ENCODE measurements around the gene NPB. TPM values are rescaled to one million over a fixed set of nuclear protein-coding genes. Genes with fewer than 3 reads are reported as not detected.
A peak's percentile ranks its signal among the peaks of the same experiment; 100 is the strongest.

NPB gene
- total and polyA plus RNA-seq, 4 experiments from 2014 or later: 0.61 to 0.79 TPM; not detected in 2

DNA sequence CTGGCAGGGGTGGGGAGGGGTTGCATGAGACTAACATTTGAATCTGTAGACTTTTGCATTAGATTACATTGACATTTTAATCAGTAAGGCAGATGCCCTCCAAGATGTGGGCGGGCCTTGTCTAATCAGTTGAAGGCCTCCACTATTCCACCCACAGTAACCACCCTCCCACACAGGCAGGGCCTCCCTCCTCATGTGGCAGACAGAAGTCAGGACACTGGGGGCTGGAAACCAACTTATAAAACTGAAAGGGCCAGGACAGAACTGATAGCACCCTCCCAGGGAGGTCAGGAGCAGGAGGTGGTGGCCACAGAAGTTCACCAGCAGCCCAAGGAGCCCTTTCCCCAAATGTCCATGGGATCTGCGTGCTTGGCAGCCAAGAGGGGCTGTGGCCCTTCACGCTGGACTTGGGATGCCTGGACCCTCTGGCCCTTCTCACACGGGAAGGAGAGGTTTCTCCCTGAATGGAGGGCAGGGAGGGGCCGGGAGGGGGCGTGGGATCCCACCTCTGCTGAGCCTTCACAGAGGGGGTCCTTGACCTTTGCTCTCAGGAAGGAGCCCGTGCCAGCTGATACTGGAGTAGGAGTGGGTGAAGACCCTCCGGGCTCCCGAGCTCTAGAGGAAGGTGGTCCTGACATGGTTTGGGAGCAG is 30.4 kb downstream of the NPB start:
- Mint-ChIP-seq H3K4me3 (no peak overlapping the region), H3K36me3 (no peaks in the 10 kb centered on the region), H3K27ac (peak overlapping the region in 1 of 7 donors; percentile 64), H3K4me1 (peaks cover 0 to 11% (median 3%) of the 10 kb centered on the region in 4 donors), H3K9me3 (no peaks in the 10 kb centered on the region), H3K27me3 (peaks cover 0 to 9% of the 10 kb centered on the region in 2 donors)
- Histone ChIP-seq H3K27me3 (ENCODE audit: insufficient read depth, low read length) (peaks cover 10% of the 10 kb centered on the region), H3K27ac (ENCODE audit: low read depth, low read length) (no peak overlapping the region), H3K9me3 (ENCODE audit: control insufficient read depth in 1 of 2, low read length in 2 of 2) (no peaks in the 10 kb centered on the region), H3K36me3 (ENCODE audit: insufficient read depth, low read length) (no peaks in the 10 kb centered on the region), H3K4me1 (ENCODE audit: insufficient read depth, low read length) (peaks cover 17% of the 10 kb centered on the region), H3K4me3 (ENCODE audit: low read length in 2 of 2) (no peak overlapping the region)
- DNase-seq: no peak
- ChIA-PET CTCF (ENCODE audit: partially characterized antibody) (no interaction called here), POLR2A (ENCODE audit: partially characterized antibody) (no interaction called here)
- intact Hi-C loops (cut with micrococcal nuclease): no loop called here

GRCh38 chr17:81933178-81933699 is 31.2 kb downstream of the NPB start:
- H3K27me3 Mint-ChIP-seq: peaks cover 0 to 9% of the 10 kb centered on the region in 2 donors
- intact Hi-C loops (cut with micrococcal nuclease): no loop called here
- no peak for DNase-seq
- Histone ChIP-seq H3K4me1 (ENCODE audit: insufficient read depth, low read length) (peaks cover 17% of the 10 kb centered on the region), H3K36me3 (ENCODE audit: insufficient read depth, low read length) (no peaks in the 10 kb centered on the region), H3K4me3 (ENCODE audit: low read length in 2 of 2) (no peak overlapping the region), H3K27ac (ENCODE audit: low read depth, low read length) (no peak overlapping the region), H3K9me3 (ENCODE audit: control insufficient read depth in 1 of 2, low read length in 2 of 2) (no peaks in the 10 kb centered on the region), H3K27me3 (ENCODE audit: insufficient read depth, low read length) (peaks cover 9% of the 10 kb centered on the region)
- CTCF ChIA-PET (ENCODE audit: partially characterized antibody): no interaction called here
- H3K4me3 Mint-ChIP-seq: no peak overlapping the region
- H3K27ac Mint-ChIP-seq: no peak overlapping the region
- no peaks in the 10 kb centered on the region for H3K36me3 Mint-ChIP-seq
- POLR2A ChIA-PET (ENCODE audit: partially characterized antibody): no interaction called here
- peaks cover 0 to 16% (median 3%) of the 10 kb centered on the region in 4 donors for H3K4me1 Mint-ChIP-seq
- no peaks in the 10 kb centered on the region for H3K9me3 Mint-ChIP-seq

- peaks cover 9% of the 10 kb centered on the region for H3K4me1 ChIP-seq (ENCODE audit: insufficient read depth, low read length)
- H3K4me3 ChIP-seq (ENCODE audit: low read length in 2 of 2): no peak overlapping the region
- Mint-ChIP-seq H3K4me1 (peaks cover 0 to 16% (median 3%) of the 10 kb centered on the region in 4 donors), H3K36me3 (no peaks in the 10 kb centered on the region), H3K4me3 (no peak overlapping the region), H3K27me3 (peaks cover 0 to 9% of the 10 kb centered on the region in 2 donors), H3K9me3 (no peaks in the 10 kb centered on the region), H3K27ac (no peak overlapping the region)
- no peak for DNase-seq
- ChIA-PET POLR2A (ENCODE audit: partially characterized antibody) (interaction anchor here (1.3 kb wide), 1 partner anchor 9 kb away, joined by 3 read pairs; no protein-coding TSS in a partner anchor), CTCF (ENCODE audit: partially characterized antibody) (no interaction called here)
- no peaks in the 10 kb centered on the region for H3K36me3 ChIP-seq (ENCODE audit: insufficient read depth, low read length)
- intact Hi-C loops (cut with micrococcal nuclease): no loop called here
- H3K27ac ChIP-seq (ENCODE audit: low read depth, low read length): no peak overlapping the region
- peaks cover under 1% of the 10 kb centered on the region for H3K27me3 ChIP-seq (ENCODE audit: insufficient read depth, low read length)
- no peaks in the 10 kb centered on the region for H3K9me3 ChIP-seq (ENCODE audit: control insufficient read depth in 1 of 2, low read length in 2 of 2)
These were observed 32.2 kb downstream of the NPB start for GRCh38 chr17:81934098-81934757.

DNA sequence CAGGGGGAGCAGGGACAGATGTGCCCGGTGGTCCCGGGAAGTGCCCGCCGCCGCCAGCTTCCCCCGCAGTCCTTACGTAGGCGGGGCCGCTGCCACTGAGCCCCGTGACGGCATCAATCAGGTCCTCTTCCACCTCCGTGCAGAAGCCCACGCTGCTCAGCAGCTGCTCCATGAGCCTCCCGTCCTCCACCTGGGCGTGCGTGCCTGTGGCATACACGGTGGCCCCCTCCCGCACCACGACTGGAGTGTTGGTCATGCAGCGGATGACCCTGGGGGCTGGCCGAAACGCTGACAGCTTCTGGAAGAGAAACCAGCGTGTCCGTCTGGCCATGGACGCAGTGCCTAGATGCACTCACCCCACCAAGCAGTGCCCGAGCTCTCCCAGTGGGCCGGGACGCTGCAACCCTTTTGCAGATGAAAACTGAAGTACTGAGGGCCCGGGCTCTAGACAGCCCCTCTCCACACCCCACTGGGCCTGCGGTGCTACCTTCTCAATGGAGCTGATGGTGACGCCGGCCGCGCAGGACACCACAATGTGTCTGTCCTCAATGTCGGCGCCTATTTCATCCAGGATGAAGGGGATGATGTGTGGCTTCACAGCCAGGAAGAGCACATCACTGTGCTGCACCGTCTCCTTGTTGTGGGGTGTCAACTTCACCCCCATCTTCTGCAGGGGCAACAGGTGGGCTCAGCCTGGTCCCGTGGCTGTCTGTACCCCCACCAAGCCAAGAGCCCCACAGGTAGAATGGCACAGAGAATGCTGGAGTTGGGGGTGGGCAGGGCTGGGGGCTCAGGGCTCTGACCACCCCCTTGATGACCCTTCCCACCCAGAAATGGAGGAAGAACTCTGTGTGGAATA is 33.0 kb downstream of the NPB start:
- no peak for DNase-seq
- Mint-ChIP-seq H3K27me3 (peaks cover 0 to 9% of the 10 kb centered on the region in 2 donors), H3K4me1 (peaks cover 0 to 16% (median 3%) of the 10 kb centered on the region in 4 donors), H3K36me3 (no peaks in the 10 kb centered on the region), H3K27ac (no peak overlapping the region), H3K4me3 (peak overlapping the region in 4 of 8 donors; percentile 29 to 64 (median 52)), H3K9me3 (no peaks in the 10 kb centered on the region)
- H3K27me3 ChIP-seq (ENCODE audit: insufficient read depth, low read length): no peaks in the 10 kb centered on the region
- no peak overlapping the region for H3K27ac ChIP-seq (ENCODE audit: low read depth, low read length)
- H3K9me3 ChIP-seq (ENCODE audit: control insufficient read depth in 1 of 2, low read length in 2 of 2): no peaks in the 10 kb centered on the region
- no peak overlapping the region for H3K4me3 ChIP-seq (ENCODE audit: low read length in 2 of 2)
- intact Hi-C loops (cut with micrococcal nuclease): no loop called here
- peaks cover 9% of the 10 kb centered on the region for H3K4me1 ChIP-seq (ENCODE audit: insufficient read depth, low read length)
- ChIA-PET CTCF (ENCODE audit: partially characterized antibody) (no interaction called here), POLR2A (ENCODE audit: partially characterized antibody) (interaction anchor here (1.3 kb wide), 1 partner anchor 9 kb away, joined by 3 read pairs; no protein-coding TSS in a partner anchor)
- H3K36me3 ChIP-seq (ENCODE audit: insufficient read depth, low read length): no peaks in the 10 kb centered on the region

- Histone ChIP-seq H3K36me3 (ENCODE audit: insufficient read depth, low read length) (no peaks in the 10 kb centered on the region), H3K4me3 (ENCODE audit: low read length in 2 of 2) (no peak overlapping the region), H3K27me3 (ENCODE audit: insufficient read depth, low read length) (no peaks in the 10 kb centered on the region), H3K4me1 (ENCODE audit: insufficient read depth, low read length) (peaks cover 9% of the 10 kb centered on the region), H3K9me3 (ENCODE audit: control insufficient read depth in 1 of 2, low read length in 2 of 2) (no peaks in the 10 kb centered on the region), H3K27ac (ENCODE audit: low read depth, low read length) (no peak overlapping the region)
- POLR2A ChIA-PET (ENCODE audit: partially characterized antibody): interaction anchor here (3.3 kb wide), 1 partner anchor 9 kb away, joined by 17 read pairs; the partner anchor contains the start of gene MAFG
- no peaks in the 10 kb centered on the region for H3K36me3 Mint-ChIP-seq
- DNase-seq: no peak
- H3K4me3 Mint-ChIP-seq: peak overlapping the region in 6 of 8 donors; percentile 29 to 64 (median 49)
- intact Hi-C loops (cut with micrococcal nuclease): no loop called here
- H3K27ac Mint-ChIP-seq: peak overlapping the region in 2 of 7 donors; percentile 74 to 78
- CTCF ChIA-PET (ENCODE audit: partially characterized antibody): no interaction called here
- peaks cover 5 to 11% of the 10 kb centered on the region in 2 donors for H3K27me3 Mint-ChIP-seq
- H3K9me3 Mint-ChIP-seq: no peaks in the 10 kb centered on the region
- H3K4me1 Mint-ChIP-seq: peaks cover 0 to 16% (median 3%) of the 10 kb centered on the region in 4 donors
These were observed 33.7 kb downstream of the NPB start for GRCh38 chr17:81935709-81936084.

GRCh38 chr17:81939218-81939617 is 37.2 kb downstream of the NPB start:
- Mint-ChIP-seq H3K27ac (no peak overlapping the region), H3K4me3 (peak overlapping the region in 1 of 8 donors; percentile 46)
- no peaks in the 10 kb centered on the region for H3K27me3 ChIP-seq (ENCODE audit: insufficient read depth, low read length)

More at GRCh38 chr17:81939218-81939617, 37.2 kb downstream of the NPB start:
- Histone ChIP-seq H3K9me3 (ENCODE audit: control insufficient read depth in 1 of 2, low read length in 2 of 2) (no peaks in the 10 kb centered on the region), H3K4me3 (ENCODE audit: low read length in 2 of 2) (no peak overlapping the region), H3K4me1 (ENCODE audit: insufficient read depth, low read length) (peaks cover 9% of the 10 kb centered on the region), H3K36me3 (ENCODE audit: insufficient read depth, low read length) (no peaks in the 10 kb centered on the region), H3K27ac (ENCODE audit: low read depth, low read length) (no peak overlapping the region)
- POLR2A ChIA-PET (ENCODE audit: partially characterized antibody): no interaction called here
- H3K4me1 Mint-ChIP-seq: peaks cover 0 to 16% (median 3%) of the 10 kb centered on the region in 4 donors
- H3K9me3 Mint-ChIP-seq: no peaks in the 10 kb centered on the region
- intact Hi-C loops (cut with micrococcal nuclease): no loop called here
- H3K27me3 Mint-ChIP-seq: peaks cover 2 to 5% of the 10 kb centered on the region in 2 donors
- CTCF ChIA-PET (ENCODE audit: partially characterized antibody): no interaction called here
- no peaks in the 10 kb centered on the region for H3K36me3 Mint-ChIP-seq
- no peak for DNase-seq
